Stimulated activated CD8-positive, alpha-beta memory T cell treated with anti-CD3 and anti-CD28 coated beads, Interleukin-12 subunit alpha, Interleukin-12 subunit beta, amount 100 ng/mL, for 24 hours (primary cell): ENCODE measurements around the gene COX7A2.

Source experiments
- DNase-seq: peaks from one replicate; pipeline ENCODE4 v3.0.0-alpha.2; 2020; ENCODE audit errors: extremely low read depth

The COX7A2 gene, protein sequence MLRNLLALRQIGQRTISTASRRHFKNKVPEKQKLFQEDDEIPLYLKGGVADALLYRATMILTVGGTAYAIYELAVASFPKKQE

DNA sequence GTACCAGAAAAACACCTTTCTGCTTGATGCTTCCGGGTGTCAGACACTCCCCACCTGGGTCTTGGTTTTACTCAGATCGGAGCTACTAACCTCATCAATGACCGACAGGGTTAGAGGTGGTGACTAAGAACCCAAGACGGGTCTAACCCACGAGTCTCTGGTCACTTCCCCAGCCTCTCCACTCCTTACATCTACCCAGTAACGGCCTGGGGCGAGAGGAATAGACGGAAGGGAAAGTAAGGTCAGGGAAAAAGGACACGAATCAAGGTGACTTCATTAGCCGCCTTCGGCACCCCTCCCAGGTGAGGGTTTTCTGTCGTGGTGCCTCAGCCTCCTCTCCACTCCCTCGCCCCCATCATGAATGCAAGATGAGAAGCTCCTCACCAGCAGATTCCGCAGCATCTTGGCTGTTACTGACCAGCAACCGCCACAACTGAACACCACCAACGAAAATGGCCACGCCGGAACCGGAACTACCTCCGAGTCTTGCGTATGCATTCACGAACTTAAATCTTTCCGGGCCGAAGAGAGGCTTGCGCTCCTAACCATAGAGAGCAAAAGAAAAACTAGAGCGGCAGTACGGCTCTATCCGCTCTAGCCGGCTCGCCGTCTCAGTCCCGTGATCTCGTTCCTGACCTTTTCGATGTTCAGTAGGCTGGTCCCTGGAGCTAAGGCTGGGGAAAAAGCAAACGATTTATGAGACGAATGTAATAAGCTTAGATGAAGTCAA, at the start of gene COX7A2:
TSS of gene COX7A2 (minus strand) at position 469 of the 730 bp plus-strand sequence. CDS start at position 402, 67 bp downstream.
- peak; percentile 60 for DNase-seq

DNA sequence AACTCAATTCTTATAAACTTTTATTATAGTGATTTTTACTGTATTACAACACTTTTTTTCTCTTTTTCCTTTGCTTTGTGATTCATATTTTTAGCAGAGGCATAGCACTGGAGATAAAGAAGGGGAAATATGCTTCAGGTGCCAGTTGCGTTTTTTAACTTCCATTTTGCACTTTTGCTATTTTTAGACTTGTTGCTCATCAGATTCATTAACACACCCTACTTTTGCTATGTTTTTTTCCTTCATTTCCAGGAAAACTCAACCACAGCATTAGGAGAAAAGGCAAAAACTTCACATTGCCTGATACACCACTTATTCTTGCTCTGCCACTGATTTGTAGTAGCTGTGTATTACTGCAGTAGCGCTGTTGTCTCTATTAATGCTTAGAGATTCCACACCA, 49.0 kb upstream of the COX7A2 start:
- no peak for DNase-seq

DNA sequence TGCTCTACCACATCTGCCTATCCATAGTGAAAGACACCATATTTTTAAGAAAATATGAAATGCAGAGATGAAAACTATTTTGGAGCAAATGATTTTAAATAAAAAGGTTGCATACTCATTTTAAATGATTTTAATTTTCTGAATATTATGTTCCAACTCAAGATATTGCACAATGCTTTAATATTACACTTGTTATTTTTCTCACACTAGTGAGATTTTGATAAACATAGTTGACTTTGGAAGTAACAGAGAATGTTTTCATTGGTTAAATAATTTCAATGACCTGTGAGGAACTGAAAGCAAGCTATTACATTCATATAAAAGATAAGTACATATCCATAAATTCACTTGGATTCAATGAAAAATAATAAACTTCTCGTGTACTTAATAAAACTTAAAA, 48.1 kb upstream of the COX7A2 start:
- no peak for DNase-seq

DNA sequence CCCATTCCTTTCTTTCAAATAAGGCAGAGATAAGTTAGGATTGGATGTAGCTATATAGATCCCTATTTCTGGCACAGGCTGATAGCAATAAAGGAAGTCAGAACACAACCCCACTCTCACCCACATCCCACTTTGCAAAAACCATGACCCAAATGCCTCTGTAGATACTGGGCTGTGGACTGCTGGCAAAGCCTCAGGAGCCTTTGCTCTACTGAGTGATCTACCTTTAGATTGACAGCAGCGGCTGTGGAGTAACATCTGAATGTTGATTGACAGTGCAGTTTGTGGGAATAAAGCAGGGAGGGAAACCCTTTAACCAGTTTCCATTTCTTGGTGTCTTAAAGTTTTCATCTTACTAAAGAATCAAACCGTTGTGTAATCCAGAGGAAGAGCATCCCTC, 47.7 kb upstream of the COX7A2 start:
- no peak for DNase-seq

DNA sequence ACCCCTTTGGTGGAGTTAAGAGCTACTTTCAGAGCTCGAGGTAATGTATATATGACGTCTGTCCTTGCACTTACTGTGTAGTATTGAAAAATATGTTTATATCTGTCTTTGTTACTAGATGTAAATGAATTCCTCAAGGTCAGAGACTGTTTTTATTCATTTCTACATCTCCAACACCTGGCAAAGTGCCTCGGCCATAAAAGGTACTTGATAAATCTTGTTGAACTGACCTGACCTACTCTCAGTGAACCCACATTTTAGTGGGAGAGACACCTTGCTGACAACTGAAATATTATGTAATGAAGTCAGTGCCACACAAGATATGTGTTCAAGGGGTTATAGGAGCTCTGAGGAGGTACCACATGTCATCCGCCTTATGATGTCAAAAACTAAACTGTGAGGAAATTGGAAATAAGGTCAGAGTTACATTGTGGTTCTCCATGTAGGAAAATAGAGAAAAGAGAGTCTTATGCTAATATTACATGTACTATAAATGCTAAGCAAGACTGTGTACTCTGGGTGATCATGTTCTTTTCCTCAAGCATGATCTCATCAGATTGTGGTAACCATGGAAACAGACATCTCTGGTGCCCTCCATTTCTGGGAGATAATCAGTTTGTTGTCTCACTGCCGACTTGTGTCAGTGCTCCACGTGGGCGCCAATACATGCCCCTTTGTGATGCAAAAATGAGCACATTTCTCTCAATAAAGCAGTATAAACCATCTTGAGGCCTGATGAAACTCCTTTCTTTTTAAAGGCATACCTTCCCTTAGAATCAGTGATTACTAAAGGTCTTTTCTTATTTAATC, 46.7 kb upstream of the COX7A2 start:
- DNase-seq, result no peak

DNA sequence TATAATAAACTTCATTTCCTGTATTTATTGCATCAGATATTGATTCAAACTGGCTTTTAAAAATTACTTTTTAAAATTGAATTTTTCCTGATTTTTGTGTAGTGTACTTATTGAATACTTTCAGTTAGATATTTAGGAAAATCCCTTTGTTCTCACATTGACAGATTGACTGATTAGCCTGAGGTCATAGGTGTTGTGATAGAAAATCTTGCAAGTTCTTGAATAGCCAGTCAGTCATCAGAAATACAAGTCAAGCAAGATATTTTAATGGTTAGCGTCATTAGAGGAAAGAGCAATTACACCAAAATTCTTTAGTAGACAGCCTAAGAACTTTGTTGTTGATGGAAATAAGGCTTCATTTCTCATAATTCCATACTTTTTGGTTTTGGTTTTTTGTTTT, 44.4 kb upstream of the COX7A2 start:
- no peak for DNase-seq

DNA sequence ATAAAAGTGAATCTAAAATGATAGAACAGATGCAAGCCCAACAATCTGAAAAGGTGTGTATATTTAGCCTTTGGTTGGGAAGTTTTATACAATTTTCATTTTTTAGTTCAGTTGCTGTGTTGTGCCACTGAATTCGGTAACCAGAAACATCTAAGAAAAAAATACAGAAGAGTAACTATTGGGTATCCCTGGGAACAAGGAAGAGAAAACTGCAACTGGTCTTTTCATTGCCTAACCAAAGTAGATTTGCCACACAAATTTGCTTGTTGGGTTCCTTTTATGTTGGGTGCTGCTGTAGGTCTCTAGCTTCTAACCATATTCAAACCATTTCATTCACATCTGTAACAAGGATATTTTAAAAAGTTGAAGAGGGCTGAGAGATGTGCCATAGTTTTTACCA, 43.8 kb upstream of the COX7A2 start:
- DNase-seq, result no peak

DNA sequence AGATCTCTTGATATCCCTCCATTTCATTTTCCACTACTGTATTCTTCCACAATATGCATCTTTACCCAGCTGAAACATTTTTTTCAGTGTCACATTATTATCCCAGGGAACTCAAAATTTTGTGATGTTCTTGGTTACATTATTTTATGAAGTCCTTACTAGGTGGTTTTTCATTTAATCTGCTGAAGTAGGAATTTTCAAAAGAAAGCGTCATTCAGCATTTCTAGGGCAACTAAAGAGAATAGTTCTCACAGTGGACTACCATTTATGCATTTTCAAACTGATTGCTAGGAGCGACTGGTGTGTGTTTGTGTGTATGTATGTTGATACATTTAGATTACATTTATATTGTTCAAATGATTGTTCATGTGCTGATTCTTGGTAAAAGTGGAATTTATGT, 43.4 kb upstream of the COX7A2 start:
- no peak for DNase-seq

DNA sequence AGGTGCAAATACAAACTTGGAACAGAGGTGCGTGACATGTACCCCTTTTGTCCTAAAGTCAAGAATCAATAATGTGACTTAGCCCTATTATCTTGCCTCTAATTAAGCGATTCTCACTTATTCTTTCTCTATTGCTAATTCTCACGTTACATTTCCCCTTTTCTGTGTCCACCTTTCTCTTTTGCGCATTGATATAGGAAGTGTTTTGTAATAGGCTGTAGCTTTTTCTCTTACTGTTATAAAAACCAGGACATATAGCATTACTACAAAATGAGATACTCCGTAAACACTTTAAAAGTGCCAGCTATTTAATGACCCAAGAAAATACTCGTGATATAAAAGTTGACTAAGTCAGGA, 41.7 kb upstream of the COX7A2 start:
- DNase-seq, result no peak

DNA sequence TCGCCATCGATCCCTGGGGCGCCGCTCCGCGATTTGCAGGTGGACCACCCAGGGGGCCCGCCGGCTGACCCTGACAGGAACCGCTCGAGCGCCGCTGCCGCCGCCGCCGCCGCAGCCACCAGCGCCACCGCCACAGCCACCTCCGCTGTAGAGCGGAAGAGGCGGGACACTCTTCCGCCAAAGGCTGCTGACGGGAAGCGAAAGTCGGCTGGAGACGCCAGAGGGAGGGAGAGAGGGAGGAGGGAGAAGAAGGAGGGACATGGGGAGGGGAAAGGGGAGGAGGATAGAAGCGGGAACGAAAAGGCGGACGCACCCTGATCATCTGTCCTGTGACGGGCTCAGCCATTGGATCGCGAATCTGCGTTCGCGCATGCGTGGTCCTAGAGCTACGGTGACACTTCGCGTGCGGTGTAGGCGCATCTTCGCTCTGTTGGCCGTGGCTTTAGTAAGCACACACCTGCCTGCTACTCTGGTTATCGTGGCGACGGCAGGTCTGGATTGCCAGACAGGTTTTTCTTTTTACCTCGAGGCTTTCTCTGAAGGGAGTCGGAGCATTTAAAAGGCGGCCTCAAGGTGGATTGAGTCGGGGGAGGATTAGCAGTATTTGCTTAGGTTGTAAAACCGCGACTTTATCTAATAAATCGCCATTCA, 41.2 kb upstream of the COX7A2 start, which contains the start of gene TMEM30A:
TSS of gene TMEM30A (minus strand) at position 161 of the 651 bp plus-strand sequence. CDS start at position 7, 154 bp downstream.
- peak; percentile 88 for DNase-seq

DNA sequence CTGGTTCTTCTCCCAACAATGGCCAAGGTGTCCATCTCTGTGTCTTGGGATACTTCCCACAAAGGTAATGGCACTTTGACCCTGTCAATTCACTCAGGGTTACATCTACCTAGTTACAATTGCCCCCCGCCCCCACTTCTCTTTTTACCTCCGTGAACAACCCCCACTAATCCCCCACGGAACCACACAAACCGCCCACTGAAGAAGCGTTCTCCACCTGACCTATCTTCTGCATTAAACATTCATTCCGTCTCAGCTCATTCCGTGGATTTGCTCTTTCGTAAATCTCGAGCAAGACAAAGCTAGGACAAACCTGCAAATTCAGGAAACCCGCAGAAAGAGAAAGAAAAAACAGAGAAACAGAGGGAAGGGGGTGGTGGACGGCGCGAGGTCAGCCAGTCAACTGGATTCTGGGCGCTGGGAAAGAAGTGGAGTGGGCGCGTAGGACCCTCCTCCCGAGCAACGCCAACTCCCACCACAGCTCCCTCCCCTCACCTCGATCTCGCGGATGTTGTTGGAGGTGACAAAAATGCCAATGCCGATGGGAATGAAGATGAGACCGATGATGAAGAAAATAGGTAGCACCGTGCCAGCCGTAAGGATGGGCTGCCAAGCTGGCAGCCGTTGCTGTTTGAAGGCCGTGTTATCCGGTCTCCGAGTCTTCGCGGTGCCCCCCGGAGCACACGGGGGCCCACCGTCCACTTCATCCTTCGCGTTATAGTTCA, 40.5 kb upstream of the COX7A2 start:
- no peak for DNase-seq

DNA sequence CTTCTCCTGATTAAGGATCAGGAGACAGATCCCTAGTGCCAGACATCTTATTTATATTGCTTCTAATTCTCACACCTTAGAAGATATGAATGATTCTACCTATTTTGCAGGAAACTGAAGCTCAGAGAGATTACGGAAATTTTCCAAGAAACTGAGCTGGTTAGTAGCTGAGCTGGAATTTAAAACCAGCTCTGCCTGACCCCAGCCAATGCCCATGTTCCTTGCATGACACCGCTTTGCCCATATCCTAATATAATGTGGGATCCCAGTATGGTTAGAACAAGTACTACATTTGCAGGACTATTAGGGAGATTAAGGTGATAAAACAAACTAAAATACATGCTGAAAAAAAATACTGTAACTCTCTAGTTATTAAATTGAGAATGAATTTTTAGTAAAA, 39.1 kb upstream of the COX7A2 start:
- DNase-seq, result no peak

DNA sequence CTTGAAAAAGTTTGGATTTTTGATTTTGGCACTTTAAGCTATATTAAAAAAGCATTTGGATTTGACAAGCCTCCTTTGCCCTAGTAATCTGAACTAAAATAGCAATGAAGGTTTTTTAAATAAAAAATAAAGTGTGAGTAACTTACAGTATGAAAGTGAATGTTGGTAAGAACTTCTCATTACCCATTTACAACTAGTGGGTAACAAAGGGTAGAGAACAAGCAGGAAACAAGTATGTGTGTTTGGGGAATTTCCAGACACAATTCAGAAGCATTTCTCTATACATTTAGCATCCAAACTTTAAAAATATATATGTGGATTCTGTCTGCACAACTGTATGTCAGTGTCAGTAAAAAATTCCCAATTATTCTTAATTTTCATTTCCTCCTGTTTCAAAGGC, 38.1 kb upstream of the COX7A2 start:
- DNase-seq, result no peak

DNA sequence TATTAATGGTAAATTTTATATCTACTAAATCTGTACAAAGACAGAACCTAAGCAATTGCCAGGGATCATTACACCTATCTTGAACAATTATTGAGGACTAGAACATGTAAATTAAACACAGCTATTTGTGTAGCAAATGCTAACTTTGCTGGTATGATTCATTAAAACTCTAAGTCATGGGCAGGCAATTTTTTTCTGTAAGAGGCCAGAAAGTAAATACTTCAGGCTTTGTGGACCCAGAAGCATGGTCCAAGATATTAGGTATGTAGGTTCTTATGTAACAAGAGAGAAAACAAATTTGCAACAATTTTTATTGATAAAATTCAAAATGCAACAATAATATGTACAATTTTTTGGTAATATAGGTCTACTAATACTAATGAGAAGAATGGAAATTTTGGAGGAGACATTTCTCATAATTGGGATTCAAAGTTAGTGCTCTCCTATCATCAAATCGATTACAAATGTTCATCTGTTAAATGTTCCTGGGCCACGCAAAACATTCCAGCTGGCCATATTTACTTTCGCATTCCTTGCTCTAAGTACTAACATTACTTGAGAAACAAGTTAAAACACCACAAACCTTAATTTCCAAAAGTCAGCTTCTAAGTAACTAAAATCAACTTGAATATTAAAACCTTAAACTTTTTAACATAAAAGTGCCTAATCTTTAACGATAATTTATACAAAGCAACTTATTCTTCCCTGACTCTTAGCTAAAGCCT, 36.7 kb upstream of the COX7A2 start:
- DNase-seq, result no peak

DNA sequence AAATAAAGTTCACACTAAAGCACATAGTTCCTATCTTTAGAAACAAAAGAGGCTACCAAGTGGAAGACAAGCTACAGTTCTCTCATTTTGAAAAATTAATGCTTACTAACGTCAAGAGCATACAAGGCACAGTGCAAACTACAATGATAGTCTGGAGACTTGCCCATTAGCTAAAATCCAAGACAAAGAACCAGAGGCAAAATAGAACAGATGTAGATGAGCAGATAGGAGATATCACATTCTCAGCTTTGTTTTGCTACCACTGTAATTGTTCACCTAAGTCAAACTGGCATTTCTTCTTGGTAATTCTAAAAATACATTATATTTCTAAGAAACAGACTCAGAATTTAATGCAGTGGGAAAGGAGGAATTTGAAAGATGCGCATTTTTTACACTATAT, 35.8 kb upstream of the COX7A2 start:
- DNase-seq, result no peak

DNA sequence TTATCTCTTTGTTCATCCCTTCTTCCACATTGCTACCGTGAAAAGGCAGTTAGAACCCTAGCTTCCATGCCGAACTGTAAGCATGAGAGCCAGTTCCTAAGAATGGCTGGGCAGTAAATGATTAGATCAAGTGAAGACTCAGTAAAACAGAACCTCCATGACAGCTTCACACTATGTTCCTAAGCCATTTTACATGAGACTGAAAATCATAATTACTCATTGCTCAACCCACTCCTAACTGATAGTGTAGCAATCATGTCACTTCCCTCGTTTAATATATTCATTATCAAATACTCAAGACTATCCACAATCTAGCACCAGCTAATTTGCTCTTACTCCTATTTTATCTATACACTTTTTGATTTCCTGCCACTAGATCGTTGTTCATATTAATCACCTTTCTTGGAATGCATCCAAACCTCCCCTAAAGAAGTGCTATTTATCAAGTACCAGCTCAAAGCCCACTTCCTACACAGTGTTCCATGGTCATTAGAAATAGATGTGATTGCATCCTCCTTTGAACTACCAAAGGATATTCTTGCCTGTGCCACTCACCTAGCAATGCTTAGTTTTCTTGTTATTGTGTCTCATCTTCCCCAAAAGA, 35.0 kb upstream of the COX7A2 start:
- DNase-seq, result no peak

DNA sequence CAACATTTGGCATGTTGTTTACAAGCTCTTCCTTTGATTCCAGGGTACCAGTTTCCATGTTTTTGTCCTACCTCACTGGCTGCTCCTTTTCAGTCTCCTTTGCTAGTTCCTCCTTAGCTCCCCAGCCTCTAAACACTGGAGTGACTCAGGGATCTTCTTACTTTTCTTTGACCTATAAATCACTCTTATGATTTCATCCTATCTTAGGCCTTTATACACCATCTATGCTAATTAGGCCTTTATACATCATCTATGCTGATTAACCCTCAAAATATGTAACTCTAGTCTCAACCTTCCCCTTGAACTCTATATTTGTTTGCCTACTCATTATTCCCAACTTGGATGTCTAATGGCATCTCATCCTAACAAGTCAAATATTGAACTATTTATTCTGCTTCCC, 31.5 kb upstream of the COX7A2 start:
- no peak for DNase-seq

DNA sequence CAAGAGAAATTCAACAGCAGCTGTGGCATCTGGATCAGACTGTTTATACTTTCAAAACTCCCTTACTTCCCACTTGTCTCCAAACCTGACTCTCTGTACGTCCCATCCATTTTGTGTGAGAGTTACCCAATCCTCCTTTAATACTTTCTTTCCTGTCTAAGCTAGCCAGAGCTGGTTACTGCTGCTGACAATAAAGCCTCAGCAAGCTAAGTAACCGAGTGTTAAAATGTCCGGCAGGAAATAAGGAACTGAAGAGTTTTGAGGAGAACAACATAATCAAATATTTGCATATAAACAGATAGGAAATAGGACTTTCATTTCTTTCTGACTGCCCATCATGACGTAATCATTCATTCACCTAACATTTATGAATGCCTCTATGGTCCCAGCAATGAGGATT, 29.4 kb upstream of the COX7A2 start:
- DNase-seq, result no peak

DNA sequence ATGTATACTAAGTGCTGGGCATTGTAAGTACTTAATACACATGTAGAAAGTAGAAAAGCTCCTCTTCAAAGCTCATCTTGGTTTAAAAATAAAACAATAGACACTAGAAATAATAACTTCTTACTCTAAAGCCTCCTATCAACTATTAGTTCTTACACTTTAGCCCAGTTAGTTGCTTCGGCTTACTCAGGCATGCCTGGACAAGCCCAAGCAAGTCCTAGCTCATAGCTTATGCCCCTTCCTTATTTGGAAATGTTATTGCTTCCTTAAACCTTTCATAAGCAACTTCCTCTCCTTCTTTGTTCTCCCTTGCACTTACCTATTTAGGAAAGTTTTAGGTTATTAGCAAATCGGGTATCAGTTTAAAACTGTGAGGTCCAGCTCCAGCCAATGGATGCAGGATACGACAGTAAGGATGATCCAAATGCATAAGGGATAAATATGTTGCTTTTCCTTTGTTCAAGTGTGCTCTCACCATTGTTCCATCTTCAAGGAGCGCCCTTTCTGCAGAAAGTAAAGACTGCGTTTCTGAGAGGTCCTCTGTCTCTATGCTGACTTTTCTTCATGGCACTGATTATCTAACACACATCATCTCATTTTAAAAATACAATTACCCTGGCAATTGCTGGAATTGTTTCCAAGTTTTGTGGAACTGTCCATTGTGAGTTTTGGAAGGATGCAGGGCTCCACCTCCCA, 28.7 kb upstream of the COX7A2 start:
- DNase-seq, result no peak

DNA sequence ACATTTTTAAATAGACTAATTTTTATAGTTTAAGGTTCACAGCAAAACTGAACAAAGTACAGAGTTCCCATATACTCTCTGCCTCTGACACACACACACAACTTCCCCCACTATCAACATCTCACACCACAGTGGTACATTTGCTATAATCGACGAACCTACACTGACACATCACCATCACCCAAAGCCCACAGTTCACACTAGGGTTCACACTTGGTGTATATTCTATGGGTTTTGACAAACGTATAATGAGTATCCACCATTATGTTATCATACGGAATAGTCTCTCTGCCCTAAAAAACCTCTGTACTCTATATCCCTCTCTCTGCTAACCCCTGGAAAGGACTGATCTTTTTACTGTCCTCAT, 25.4 kb upstream of the COX7A2 start:
- no peak for DNase-seq
